HTR-8/SVneo (cell line): ENCODE data around the gene FAM89A.
"Not testable (repeated sequence)": the region's sequence is repeated elsewhere in the genome, so short reads cannot be mapped to it uniquely, and the experiment has no call there.

Source experiments
- DNase-seq: peaks from one replicate; pipeline ENCODE4 v3.0.0; 2011; ENCODE audit warnings: low spot score, mixed read lengths; ENCODE audit not compliant: insufficient read length
- FAIRE-seq: peaks from 2 replicates; lab custom pipeline; 2011; peaks lifted over from hg19 to GRCh38; lab: Jason Lieb, UNC

FAM89A gene

GRCh38 chr1:231007535-231007934, 32.5 kb downstream of the FAM89A start:
- not testable (repeated sequence) for FAIRE-seq, DNase-seq

GRCh38 chr1:231001892-231002291, 38.2 kb downstream of the FAM89A start:
- DNase-seq, result no peak
- no peak for FAIRE-seq

- DNase-seq, result no peak
- FAIRE-seq, result no peak
These were observed 39.4 kb downstream of the FAM89A start for GRCh38 chr1:231000639-231001038.

- FAIRE-seq (no peak), DNase-seq (no peak)
These were observed 39.9 kb downstream of the FAM89A start for GRCh38 chr1:231000201-231000600.

- DNase-seq (no peak), FAIRE-seq (no peak)
These were observed 45.2 kb downstream of the FAM89A start for GRCh38 chr1:230994860-230995259.

- no peak for FAIRE-seq
These were observed 47.8 kb downstream of the FAM89A start for GRCh38 chr1:230992100-230992774.

GRCh38 chr1:230987448-230987847, 52.6 kb downstream of the FAM89A start:
- DNase-seq (no peak), FAIRE-seq (no peak)

More at GRCh38 chr1:230992100-230992774, 47.8 kb downstream of the FAM89A start:
- DNase-seq, result no peak

- peak; percentile 78 for FAIRE-seq
- peak; percentile 25 for DNase-seq
These were observed 53.1 kb downstream of the FAM89A start for GRCh38 chr1:230986976-230987375.

- no peak for DNase-seq
- no peak for FAIRE-seq
These were observed 54.3 kb downstream of the FAM89A start for GRCh38 chr1:230985711-230986110.

- DNase-seq, FAIRE-seq: not testable (repeated sequence)
These were observed 55.2 kb downstream of the FAM89A start for GRCh38 chr1:230984622-230985515.

GRCh38 chr1:230983811-230984210, 56.2 kb downstream of the FAM89A start:
- FAIRE-seq (no peak), DNase-seq (no peak)

GRCh38 chr1:230982696-230983095, 57.4 kb downstream of the FAM89A start:
- DNase-seq, result no peak
- no peak for FAIRE-seq

GRCh38 chr1:230979952-230980351, 60.1 kb downstream of the FAM89A start:
- FAIRE-seq, result no peak
- no peak for DNase-seq

- no peak for FAIRE-seq
- DNase-seq, result no peak
These were observed 60.7 kb downstream of the FAM89A start for GRCh38 chr1:230979389-230979716.

- FAIRE-seq (peak; percentile 90), DNase-seq (peak; percentile 98)
These were observed 61.3 kb downstream of the FAM89A start, which contains the start of the genes ARV1 and TTC13 for GRCh38 chr1:230978491-230979388. ARV1 (plus strand) TSS chr1:230979094; CDS start chr1:230979106, 12 bp downstream. TTC13 (minus strand) TSS chr1:230978861; CDS start chr1:230978830, 31 bp downstream.

- DNase-seq, result peak; percentile 17
- no peak for FAIRE-seq
These were observed 62.1 kb downstream of the FAM89A start for GRCh38 chr1:230977761-230978490.

- no peak for FAIRE-seq
These were observed 63.0 kb downstream of the FAM89A start for GRCh38 chr1:230976825-230977747.

GRCh38 chr1:230976360-230976759, 63.7 kb downstream of the FAM89A start:
- no peak for DNase-seq
- FAIRE-seq, result no peak

More at GRCh38 chr1:230976825-230977747, 63.0 kb downstream of the FAM89A start:
- DNase-seq, result no peak
